ENCODE measurements around the gene FOSL1. TPM values are rescaled to one million over a fixed set of nuclear protein-coding genes. Genes with fewer than 3 reads are reported as not detected.

FOSL1 gene
- total and polyA plus RNA-seq, 2 donors from 2014 or later = 0.37 to 3.2 TPM

GRCh38 chr11:65912845-65913244, 12.7 kb upstream of the FOSL1 start:
- Histone ChIP-seq H3K27ac (ENCODE audit: low read depth in 2 of 2, low read length in 2 of 2) (no peak overlapping the region), H3K9me3 (ENCODE audit: control insufficient read depth in 2 of 3, insufficient read depth in 1 of 3, low read length in 3 of 3) (no peaks in the 10 kb centered on the region), H3K27me3 (ENCODE audit: control insufficient read depth, insufficient read depth, low read length) (no peaks in the 10 kb centered on the region), H3K4me3 (ENCODE audit: low read length in 3 of 3) (no peak overlapping the region), H3K4me1 (ENCODE audit: control insufficient read depth in 2 of 3, insufficient read depth in 2 of 3, low read depth in 1 of 3, low read length in 3 of 3) (peaks cover 0 to 30% (median 14%) of the 10 kb centered on the region in 3 donors), H3K9ac (ENCODE audit: low read length in 3 of 3) (no peak overlapping the region), H3K36me3 (ENCODE audit: control insufficient read depth in 2 of 3, insufficient read depth in 3 of 3, low read length in 3 of 3) (no peaks in the 10 kb centered on the region)
- TF ChIP-seq, protein P1, sequence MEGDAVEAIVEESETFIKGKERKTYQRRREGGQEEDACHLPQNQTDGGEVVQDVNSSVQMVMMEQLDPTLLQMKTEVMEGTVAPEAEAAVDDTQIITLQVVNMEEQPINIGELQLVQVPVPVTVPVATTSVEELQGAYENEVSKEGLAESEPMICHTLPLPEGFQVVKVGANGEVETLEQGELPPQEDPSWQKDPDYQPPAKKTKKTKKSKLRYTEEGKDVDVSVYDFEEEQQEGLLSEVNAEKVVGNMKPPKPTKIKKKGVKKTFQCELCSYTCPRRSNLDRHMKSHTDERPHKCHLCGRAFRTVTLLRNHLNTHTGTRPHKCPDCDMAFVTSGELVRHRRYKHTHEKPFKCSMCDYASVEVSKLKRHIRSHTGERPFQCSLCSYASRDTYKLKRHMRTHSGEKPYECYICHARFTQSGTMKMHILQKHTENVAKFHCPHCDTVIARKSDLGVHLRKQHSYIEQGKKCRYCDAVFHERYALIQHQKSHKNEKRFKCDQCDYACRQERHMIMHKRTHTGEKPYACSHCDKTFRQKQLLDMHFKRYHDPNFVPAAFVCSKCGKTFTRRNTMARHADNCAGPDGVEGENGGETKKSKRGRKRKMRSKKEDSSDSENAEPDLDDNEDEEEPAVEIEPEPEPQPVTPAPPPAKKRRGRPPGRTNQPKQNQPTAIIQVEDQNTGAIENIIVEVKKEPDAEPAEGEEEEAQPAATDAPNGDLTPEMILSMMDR (IDR thresholded peaks at IDR 0.05; ENCODE audit: borderline replicate concordance, extremely low read depth, insufficient read depth) = no peak
- DNase-seq (no peak), FAIRE-seq (no peak)
- intact Hi-C loops (cut with DNase I) = no loop called here

GRCh38 chr11:65911682-65912568, 11.7 kb upstream of the FOSL1 start:
- Histone ChIP-seq H3K27ac (ENCODE audit: low read depth in 2 of 2, low read length in 2 of 2) (peak overlapping the region in 1 of 2 donors; percentile 5), H3K27me3 (ENCODE audit: control insufficient read depth, insufficient read depth, low read length) (no peaks in the 10 kb centered on the region), H3K4me3 (ENCODE audit: low read length in 3 of 3) (no peak overlapping the region), H3K4me1 (ENCODE audit: control insufficient read depth in 2 of 3, insufficient read depth in 2 of 3, low read depth in 1 of 3, low read length in 3 of 3) (peaks cover 0 to 21% (median 7%) of the 10 kb centered on the region in 3 donors), H3K9ac (ENCODE audit: low read length in 3 of 3) (peak overlapping the region in 2 of 3 donors; percentile 3 to 16), H3K36me3 (ENCODE audit: control insufficient read depth in 2 of 3, insufficient read depth in 3 of 3, low read length in 3 of 3) (no peaks in the 10 kb centered on the region), H3K9me3 (ENCODE audit: control insufficient read depth in 2 of 3, insufficient read depth in 1 of 3, low read length in 3 of 3) (no peaks in the 10 kb centered on the region)
- DNase-seq (peak; percentile 54 to 89 (median 75)), FAIRE-seq (no peak)
- intact Hi-C loops (cut with DNase I) = no loop called here
- TF ChIP-seq, protein P1 (IDR thresholded peaks at IDR 0.05; ENCODE audit: borderline replicate concordance, extremely low read depth, insufficient read depth) = peak; percentile 37

DNA sequence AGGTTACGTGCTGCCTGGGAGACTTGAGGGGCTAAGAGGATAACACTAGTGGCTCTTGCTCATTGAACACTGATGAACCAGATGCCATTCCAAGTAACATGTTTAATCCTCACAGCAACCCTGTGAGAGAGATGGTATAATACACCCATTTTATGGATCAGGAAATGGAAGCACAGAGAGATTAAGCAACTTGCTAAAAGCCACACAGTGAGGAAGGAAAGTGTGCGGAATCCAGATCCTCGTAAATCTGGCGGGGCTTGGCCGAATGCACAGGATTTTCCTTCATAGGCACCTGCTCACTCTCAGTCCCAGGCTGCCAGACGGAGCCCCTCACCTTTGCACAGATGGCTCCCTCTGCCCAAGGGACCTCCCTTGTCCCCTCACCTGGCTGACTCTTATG, 7.7 kb upstream of the FOSL1 start:
- DNase-seq (no peak), FAIRE-seq (no peak)
- TF ChIP-seq, protein P1 (IDR thresholded peaks at IDR 0.05; ENCODE audit: borderline replicate concordance, extremely low read depth, insufficient read depth) = no peak

More for the DNA sequence above, 7.7 kb upstream of the FOSL1 start:
- Histone ChIP-seq H3K4me1 (ENCODE audit: control insufficient read depth in 2 of 3, insufficient read depth in 2 of 3, low read depth in 1 of 3, low read length in 3 of 3) (peaks cover 0 to 7% (median 0%) of the 10 kb centered on the region in 3 donors), H3K36me3 (ENCODE audit: control insufficient read depth in 2 of 3, insufficient read depth in 3 of 3, low read length in 3 of 3) (no peaks in the 10 kb centered on the region), H3K9ac (ENCODE audit: low read length in 3 of 3) (no peak overlapping the region), H3K27ac (ENCODE audit: low read depth in 2 of 2, low read length in 2 of 2) (no peak overlapping the region), H3K27me3 (ENCODE audit: control insufficient read depth, insufficient read depth, low read length) (no peaks in the 10 kb centered on the region), H3K4me3 (ENCODE audit: low read length in 3 of 3) (no peak overlapping the region), H3K9me3 (ENCODE audit: control insufficient read depth in 2 of 3, insufficient read depth in 1 of 3, low read length in 3 of 3) (no peaks in the 10 kb centered on the region)
- intact Hi-C loops (cut with DNase I) = no loop called here
